Epithelial cell of esophagus (primary cell): ENCODE measurements around the gene DTWD1.
"Not testable (repeated sequence)": the region's sequence is repeated elsewhere in the genome, so short reads cannot be mapped to it uniquely, and the experiment has no call there.

ENCODE experiments used
- DNase-seq: peaks from one replicate; pipeline ENCODE4 v3.0.0; 2010; ENCODE audit warnings: low read depth
- H3K4me3 ChIP-seq: 2 replicates; pipeline ENCODE4 v1.5.1; 2011; ENCODE audit warnings: mild to moderate bottlenecking, low read length, control low read depth
- TF ChIP-seq, protein P1 (sequence below): IDR thresholded peaks from 2 replicates; pipeline ENCODE4 v1.5.1; 2011; ENCODE audit warnings: low read depth, mild to moderate bottlenecking, low read length, control low read depth, inconsistent platforms; ENCODE audit not compliant: insufficient read depth; ENCODE audit errors: missing control alignments

Gene DTWD1

DNA sequence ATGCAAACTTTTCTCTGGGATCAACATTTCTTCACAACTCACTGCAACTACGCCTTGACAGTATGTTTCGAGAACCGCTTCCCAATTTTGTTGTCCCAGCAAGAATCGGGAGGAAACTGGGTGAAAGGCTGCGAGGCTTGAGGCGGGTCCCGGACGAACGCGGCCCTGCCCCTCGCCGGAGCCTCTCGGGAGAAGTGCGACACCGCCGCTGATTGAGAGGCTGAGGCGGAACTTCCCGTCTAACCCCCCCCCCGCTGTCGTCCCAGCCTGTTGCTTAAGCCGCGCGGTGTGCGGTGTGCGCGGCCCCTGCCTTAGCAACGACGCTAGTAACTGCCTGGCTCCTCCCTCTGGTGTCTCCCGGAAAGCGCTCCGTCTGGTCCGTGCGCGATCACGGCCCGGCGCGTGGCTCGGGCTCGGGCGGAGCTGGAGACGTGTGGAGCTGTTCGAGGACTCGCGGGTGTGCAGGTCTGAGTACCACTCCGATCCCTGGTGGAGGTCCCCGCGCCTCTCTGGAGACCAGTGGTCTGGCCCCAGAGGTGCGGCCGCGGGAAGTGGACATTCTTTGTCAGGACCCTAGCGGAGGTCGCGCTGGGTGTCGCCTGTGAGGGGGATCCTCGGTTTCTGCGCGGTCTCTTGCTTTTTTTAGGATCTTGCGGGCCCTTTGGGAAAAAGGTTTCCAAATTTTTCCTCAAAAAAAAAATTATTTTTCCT lies at the start of gene DTWD1, which contains the start of gene FAM227B:
DTWD1 (plus strand) TSS at position 391 of the 711 bp plus-strand sequence. CDS start 4,120 bp downstream, outside the sequence.
FAM227B (minus strand) TSS at position 161 of the 711 bp plus-strand sequence. CDS start 5,647 bp downstream, outside the sequence.
- TF ChIP-seq, protein P1, sequence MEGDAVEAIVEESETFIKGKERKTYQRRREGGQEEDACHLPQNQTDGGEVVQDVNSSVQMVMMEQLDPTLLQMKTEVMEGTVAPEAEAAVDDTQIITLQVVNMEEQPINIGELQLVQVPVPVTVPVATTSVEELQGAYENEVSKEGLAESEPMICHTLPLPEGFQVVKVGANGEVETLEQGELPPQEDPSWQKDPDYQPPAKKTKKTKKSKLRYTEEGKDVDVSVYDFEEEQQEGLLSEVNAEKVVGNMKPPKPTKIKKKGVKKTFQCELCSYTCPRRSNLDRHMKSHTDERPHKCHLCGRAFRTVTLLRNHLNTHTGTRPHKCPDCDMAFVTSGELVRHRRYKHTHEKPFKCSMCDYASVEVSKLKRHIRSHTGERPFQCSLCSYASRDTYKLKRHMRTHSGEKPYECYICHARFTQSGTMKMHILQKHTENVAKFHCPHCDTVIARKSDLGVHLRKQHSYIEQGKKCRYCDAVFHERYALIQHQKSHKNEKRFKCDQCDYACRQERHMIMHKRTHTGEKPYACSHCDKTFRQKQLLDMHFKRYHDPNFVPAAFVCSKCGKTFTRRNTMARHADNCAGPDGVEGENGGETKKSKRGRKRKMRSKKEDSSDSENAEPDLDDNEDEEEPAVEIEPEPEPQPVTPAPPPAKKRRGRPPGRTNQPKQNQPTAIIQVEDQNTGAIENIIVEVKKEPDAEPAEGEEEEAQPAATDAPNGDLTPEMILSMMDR = peak; percentile 8

DNA sequence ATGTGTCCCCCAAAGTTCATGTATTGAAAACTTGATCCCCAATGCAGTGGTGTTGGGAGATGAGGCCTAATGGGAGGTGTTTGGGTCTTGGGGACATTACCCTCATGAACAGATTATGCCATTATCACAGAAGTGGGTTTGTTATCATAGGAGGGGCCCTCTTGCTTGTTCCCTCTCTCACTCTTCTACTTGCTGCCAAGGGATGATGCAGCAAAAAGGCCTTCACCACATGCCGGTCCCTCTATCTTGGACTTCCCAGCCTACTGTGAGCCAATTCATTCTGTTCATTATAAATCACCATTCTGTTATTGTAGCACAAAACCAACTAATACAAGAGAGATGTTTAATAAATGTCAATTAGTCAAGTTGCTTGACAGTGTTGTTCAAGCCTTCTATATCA lies 47.4 kb upstream of the DTWD1 start:
- TF ChIP-seq, protein P1 = no peak
- H3K4me3 ChIP-seq = no peak overlapping the region
- DNase-seq = no peak

More for the DNA sequence above, at the start of gene DTWD1, which contains the start of gene FAM227B:
- peak within 1 kb of the TSS; percentile 89 for H3K4me3 ChIP-seq
- DNase-seq = peak; percentile 97

GRCh38 chr15:49589030-49589429 lies 31.8 kb upstream of the DTWD1 start:
- TF ChIP-seq, protein P1 = no peak
- H3K4me3 ChIP-seq = no peak overlapping the region
- DNase-seq = no peak

GRCh38 chr15:49592829-49593316 lies 28.0 kb upstream of the DTWD1 start:
- not testable (repeated sequence) for DNase-seq, H3K4me3 ChIP-seq

DNA sequence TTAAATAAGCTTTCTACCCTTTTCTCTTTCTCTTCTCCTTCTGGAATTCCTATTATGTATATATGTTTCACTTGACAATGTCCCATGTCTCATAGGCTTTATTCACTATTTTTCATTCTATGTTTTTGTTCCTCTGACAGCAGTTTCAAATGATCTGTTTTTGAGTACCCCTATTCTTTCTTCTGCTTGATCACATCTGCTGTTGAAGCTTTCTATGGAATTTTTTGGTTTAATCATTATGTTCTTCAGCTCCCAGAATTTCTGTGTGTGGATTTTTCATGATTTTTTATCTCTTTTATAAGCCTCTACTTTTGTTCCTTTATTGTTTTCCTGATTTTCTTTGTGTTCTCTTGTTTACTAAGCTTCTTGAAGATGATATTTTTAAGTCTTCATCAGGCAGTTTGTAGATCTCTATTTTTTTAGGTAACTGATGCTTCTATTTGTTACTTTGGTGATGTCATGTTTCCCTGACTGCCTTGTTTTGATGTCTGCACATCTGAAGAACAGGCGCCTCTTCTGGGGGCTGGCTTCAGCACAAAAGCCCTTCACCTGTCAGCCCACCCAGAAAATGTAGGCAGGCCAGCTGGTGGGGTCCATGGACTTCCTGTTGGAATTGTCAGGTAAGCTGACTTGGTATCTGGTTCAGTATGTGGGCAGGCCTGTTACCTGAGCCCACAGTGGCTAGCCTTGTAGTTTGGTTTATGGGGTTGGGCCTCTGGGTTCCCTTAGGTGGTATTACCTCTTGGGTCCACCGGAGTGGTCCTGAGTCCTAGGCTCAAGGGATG lies 16.0 kb upstream of the DTWD1 start:
- H3K4me3 ChIP-seq = no peak overlapping the region
- DNase-seq = no peak
- TF ChIP-seq, protein P1 = no peak

GRCh38 chr15:49605588-49605987 lies 15.3 kb upstream of the DTWD1 start:
- TF ChIP-seq, protein P1 = no peak
- no peak for DNase-seq

DNA sequence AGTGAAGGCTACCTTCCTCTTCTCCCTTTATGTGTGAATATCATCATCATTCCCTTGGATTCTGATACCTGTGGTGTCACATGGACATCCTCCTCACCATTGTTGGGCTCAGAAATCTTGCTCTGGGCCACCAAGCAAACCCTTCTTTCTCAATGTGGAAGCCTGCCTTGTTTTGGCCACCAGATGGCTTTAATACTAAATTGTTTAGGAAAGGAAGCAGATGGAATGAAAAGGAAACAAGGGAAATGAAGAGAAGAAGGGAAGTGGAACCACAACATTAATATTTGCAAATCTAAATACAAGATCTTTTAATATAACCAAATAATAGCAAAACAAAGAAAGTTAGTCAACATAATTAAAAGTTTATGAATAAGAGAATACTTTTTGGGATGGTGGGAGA lies 14.3 kb upstream of the DTWD1 start:
- TF ChIP-seq, protein P1 = peak; percentile 20
- no peak for DNase-seq
- H3K4me3 ChIP-seq = no peak overlapping the region

More at GRCh38 chr15:49605588-49605987, 15.3 kb upstream of the DTWD1 start:
- H3K4me3 ChIP-seq = no peak overlapping the region
